ENCODE measurements around the gene SLX9.

DNA sequence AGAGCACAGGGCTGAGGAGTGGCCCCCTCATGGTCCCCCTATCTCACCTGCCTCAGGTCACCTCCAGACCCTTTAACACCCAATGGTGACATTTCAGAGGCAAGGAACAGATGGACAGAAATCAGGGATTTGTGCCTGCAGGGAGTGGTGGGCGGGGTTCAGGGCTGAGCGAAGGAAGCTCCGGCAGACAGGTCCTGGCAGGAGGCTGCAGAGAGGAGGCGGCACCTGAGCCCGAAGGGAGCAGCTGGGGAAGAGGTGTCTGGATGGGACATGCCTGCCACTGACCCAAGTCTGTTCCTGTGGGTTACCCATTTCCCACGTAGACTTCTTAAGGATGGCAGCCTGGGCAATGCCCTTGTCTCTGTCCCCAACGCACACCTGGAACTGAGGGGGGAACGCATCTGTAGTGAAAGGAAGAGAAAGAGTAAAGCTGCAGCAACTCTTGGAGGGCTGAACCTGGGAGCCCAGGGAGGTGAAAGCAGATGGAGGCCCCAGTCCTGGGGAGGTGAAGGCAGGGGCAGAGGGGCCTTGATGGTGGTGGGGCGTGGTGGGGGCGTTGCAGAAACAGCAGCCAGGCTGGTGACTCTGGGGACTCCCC lies 72.9 kb downstream of the SLX9 start:
- TF ChIP-seq, protein P1, sequence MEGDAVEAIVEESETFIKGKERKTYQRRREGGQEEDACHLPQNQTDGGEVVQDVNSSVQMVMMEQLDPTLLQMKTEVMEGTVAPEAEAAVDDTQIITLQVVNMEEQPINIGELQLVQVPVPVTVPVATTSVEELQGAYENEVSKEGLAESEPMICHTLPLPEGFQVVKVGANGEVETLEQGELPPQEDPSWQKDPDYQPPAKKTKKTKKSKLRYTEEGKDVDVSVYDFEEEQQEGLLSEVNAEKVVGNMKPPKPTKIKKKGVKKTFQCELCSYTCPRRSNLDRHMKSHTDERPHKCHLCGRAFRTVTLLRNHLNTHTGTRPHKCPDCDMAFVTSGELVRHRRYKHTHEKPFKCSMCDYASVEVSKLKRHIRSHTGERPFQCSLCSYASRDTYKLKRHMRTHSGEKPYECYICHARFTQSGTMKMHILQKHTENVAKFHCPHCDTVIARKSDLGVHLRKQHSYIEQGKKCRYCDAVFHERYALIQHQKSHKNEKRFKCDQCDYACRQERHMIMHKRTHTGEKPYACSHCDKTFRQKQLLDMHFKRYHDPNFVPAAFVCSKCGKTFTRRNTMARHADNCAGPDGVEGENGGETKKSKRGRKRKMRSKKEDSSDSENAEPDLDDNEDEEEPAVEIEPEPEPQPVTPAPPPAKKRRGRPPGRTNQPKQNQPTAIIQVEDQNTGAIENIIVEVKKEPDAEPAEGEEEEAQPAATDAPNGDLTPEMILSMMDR (conservative IDR thresholded peaks at IDR 0.05 in 1 of 2, IDR thresholded peaks at IDR 0.05 in 1 of 2; ENCODE audit: extremely low read depth in 1 of 2, insufficient read depth in 1 of 2, low read depth in 1 of 2, low read length in 2 of 2), result no peak
- no peak for TF ChIP-seq EZH2 (IDR thresholded peaks at IDR 0.05; ENCODE audit: borderline replicate concordance, low read length)
